RKO (cell line): ENCODE measurements around the gene SLC8A2.
"Not testable (repeated sequence)": the region's sequence is repeated elsewhere in the genome, so short reads cannot be mapped to it uniquely, and the experiment has no call there.

Experiments
- DNase-seq: peaks from one replicate; pipeline ENCODE4 v3.0.0-alpha.2; 2016; ENCODE audit warnings: low spot score

Gene SLC8A2

GRCh38 chr19:47411696-47412095 lies 60.0 kb downstream of the SLC8A2 start:
- not testable (repeated sequence) for DNase-seq

GRCh38 chr19:47411101-47411500 lies 60.6 kb downstream of the SLC8A2 start:
- DNase-seq: peak; percentile 20

GRCh38 chr19:47408156-47408938 lies 63.3 kb downstream of the SLC8A2 start:
- DNase-seq: no peak

- no peak for DNase-seq
Measured at GRCh38 chr19:47407417-47407774, 64.3 kb downstream of the SLC8A2 start.

- DNase-seq: no peak
Measured at GRCh38 chr19:47406711-47407416, 64.8 kb downstream of the SLC8A2 start.

GRCh38 chr19:47405854-47406417 lies 65.8 kb downstream of the SLC8A2 start:
- DNase-seq: no peak

GRCh38 chr19:47405197-47405550 lies 66.5 kb downstream of the SLC8A2 start:
- DNase-seq: no peak

GRCh38 chr19:47404334-47405196 lies 67.1 kb downstream of the SLC8A2 start:
- DNase-seq: no peak

GRCh38 chr19:47402504-47402903 lies 69.2 kb downstream of the SLC8A2 start:
- no peak for DNase-seq

- DNase-seq: no peak
Measured at GRCh38 chr19:47398707-47399597, 72.7 kb downstream of the SLC8A2 start.

GRCh38 chr19:47391510-47392223 lies 80.0 kb downstream of the SLC8A2 start:
- peak; percentile 75 for DNase-seq

GRCh38 chr19:47390533-47391488 lies 80.9 kb downstream of the SLC8A2 start:
- no peak for DNase-seq

- no peak for DNase-seq
Measured at GRCh38 chr19:47389150-47389556, 82.5 kb downstream of the SLC8A2 start.

GRCh38 chr19:47388721-47389120 lies 83.0 kb downstream of the SLC8A2 start:
- not testable (repeated sequence) for DNase-seq

- DNase-seq: not testable (repeated sequence)
Measured at GRCh38 chr19:47387623-47388022, 84.1 kb downstream of the SLC8A2 start.

GRCh38 chr19:47386582-47386981 lies 85.1 kb downstream of the SLC8A2 start:
- DNase-seq: not testable (repeated sequence)

GRCh38 chr19:47384533-47384932 lies 87.2 kb downstream of the SLC8A2 start:
- DNase-seq: not testable (repeated sequence)

GRCh38 chr19:47383890-47384289 lies 87.8 kb downstream of the SLC8A2 start:
- DNase-seq: not testable (repeated sequence)

GRCh38 chr19:47381653-47382279 lies 89.9 kb downstream of the SLC8A2 start:
- no peak for DNase-seq
